Breast epithelium (tissue), 4 donors: Measurements from ENCODE around the gene FAM180A. TPM values are rescaled to one million over a fixed set of nuclear protein-coding genes. Genes with fewer than 3 reads are reported as not detected.

Experiments used
- DNase-seq, 2 donors: peaks; one replicate each; pipeline ENCODE4 v3.0.0-alpha.2; 2019; ENCODE audit warnings: low spot score in 2 of 2
- H3K27ac ChIP-seq, 2 donors: fragments of 200-600 bp; sonication (generic) in 1 of 2; one replicate each; pipeline ENCODE4 v1.5.1; 2016 to 2019; ENCODE audit warnings: mild to moderate bottlenecking in 1 of 2
- H3K27me3 ChIP-seq, 2 donors: fragments of 200-600 bp; sonication (generic) in 1 of 2; one replicate each; pipeline versions ENCODE4 v1.5.1 to v1.6.0; 2017 to 2019; ENCODE audit warnings: control low read depth in 1 of 2, mild to moderate bottlenecking in 1 of 2
- H3K36me3 ChIP-seq: fragments of 200-600 bp; one replicate; pipeline ENCODE4 v1.5.1; 2019
- H3K4me1 ChIP-seq, 2 donors: fragments of 200-600 bp; sonication (generic); one replicate each; pipeline ENCODE4 v1.5.1; 2016 to 2019; ENCODE audit warnings: control low read depth in 1 of 2
- H3K4me3 ChIP-seq, 3 donors: fragments of 200-600 bp; sonication (generic); 1 replicate in 2 of 3; 2 replicates in 1 of 3; pipeline ENCODE4 v1.5.1; 2016 to 2019; ENCODE audit warnings: mild to moderate bottlenecking in 3 of 3, moderate library complexity in 2 of 3
- H3K9me3 ChIP-seq, 2 donors: fragments of 200-600 bp; sonication (generic) in 1 of 2; one replicate each; pipeline ENCODE4 v1.5.1; 2016 to 2019; ENCODE audit warnings: control low read depth in 1 of 2
- POLR2A ChIP-seq: fragments of 450-650 bp; IDR thresholded peaks from one replicate; pipeline ENCODE4 v1.6.1; 2016; ENCODE audit warnings: antibody characterized with exemption, mild to moderate bottlenecking, moderate library complexity
- POLR2AphosphoS5 ChIP-seq, 3 donors: sonication (generic); formaldehyde crosslinking; IDR thresholded peaks; one replicate each; pipeline ENCODE4 v1.6.1; 2017; ENCODE audit warnings: antibody characterized with exemption in 3 of 3
- intact Hi-C: fragments of 100-400 bp; cut with DNase I; formaldehyde crosslinking; loops from one replicate; pipeline ENCODE4 v1.15.1; 2023; ENCODE audit warnings: low total_unique reads
- total RNA-seq, 3 donors: library from RNA; depleted of rRNA; stranded (reverse); fragments of >200 nt; gene quantifications; one replicate each; pipeline ENCODE4 v1.1.0, GENCODE V29; 2016
- TF ChIP-seq, protein P1 (sequence below), 3 donors: fragments of 450-650 bp; IDR thresholded peaks; one replicate each; pipeline ENCODE4 v1.5.1; 2016 to 2017; ENCODE audit warnings: antibody characterized with exemption in 3 of 3, mild to moderate bottlenecking in 3 of 3, moderate library complexity in 3 of 3

Gene FAM180A
- total RNA-seq, 3 donors from 2014 or later: 5.2 to 11.9 (median 9.1) TPM

DNA sequence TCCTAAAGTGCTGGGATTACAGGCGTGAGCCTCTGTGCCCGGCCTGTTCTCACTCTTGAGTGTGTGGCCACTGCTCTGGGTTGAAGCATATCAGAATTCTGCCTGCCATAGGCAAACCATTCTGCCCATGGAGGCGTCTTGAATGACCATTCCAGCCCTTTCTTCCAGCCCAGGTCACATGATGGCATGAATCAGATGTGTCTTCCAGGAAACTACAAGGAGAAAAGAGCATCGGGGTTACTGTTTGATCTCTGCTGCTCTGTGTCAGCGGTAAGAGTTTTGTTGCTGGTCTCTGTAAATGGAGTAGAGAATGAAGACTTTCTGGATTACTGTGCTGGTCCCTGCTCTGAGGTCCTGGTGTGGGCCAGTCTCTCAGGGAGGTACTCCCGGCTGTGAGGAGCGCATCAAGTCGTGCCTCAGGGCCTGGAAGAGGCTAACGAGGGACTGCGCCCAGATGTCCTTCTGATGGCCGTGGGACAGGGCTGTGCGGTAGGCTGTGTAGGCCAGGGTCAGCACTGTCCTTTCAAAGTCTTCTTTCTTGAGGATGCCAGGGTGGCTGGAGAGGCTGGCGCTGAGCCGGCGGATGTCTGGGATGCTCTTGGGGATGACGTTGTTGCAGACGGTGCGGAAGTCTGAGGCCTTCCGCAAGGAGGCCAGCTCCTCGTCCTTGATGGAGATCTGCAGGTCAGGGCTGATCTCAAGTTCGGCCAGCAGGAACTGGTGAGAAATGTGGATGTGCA is 14.8 kb downstream of the FAM180A start:
- TF ChIP-seq POLR2A: no peak
- TF ChIP-seq, protein P1, sequence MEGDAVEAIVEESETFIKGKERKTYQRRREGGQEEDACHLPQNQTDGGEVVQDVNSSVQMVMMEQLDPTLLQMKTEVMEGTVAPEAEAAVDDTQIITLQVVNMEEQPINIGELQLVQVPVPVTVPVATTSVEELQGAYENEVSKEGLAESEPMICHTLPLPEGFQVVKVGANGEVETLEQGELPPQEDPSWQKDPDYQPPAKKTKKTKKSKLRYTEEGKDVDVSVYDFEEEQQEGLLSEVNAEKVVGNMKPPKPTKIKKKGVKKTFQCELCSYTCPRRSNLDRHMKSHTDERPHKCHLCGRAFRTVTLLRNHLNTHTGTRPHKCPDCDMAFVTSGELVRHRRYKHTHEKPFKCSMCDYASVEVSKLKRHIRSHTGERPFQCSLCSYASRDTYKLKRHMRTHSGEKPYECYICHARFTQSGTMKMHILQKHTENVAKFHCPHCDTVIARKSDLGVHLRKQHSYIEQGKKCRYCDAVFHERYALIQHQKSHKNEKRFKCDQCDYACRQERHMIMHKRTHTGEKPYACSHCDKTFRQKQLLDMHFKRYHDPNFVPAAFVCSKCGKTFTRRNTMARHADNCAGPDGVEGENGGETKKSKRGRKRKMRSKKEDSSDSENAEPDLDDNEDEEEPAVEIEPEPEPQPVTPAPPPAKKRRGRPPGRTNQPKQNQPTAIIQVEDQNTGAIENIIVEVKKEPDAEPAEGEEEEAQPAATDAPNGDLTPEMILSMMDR (IDR thresholded peaks at IDR 0.05): no peak
- no peak for TF ChIP-seq POLR2AphosphoS5 (IDR thresholded peaks at IDR 0.05)
- no peaks in the 10 kb centered on the region for H3K9me3 ChIP-seq
- no peak for DNase-seq
- no peak overlapping the region for H3K4me3 ChIP-seq
- peaks cover 0 to 3% of the 10 kb centered on the region in 2 donors for H3K4me1 ChIP-seq
- H3K27ac ChIP-seq: no peak overlapping the region
- intact Hi-C loops: no loop called here
- H3K27me3 ChIP-seq: no peaks in the 10 kb centered on the region
- H3K36me3 ChIP-seq: no peaks in the 10 kb centered on the region

DNA sequence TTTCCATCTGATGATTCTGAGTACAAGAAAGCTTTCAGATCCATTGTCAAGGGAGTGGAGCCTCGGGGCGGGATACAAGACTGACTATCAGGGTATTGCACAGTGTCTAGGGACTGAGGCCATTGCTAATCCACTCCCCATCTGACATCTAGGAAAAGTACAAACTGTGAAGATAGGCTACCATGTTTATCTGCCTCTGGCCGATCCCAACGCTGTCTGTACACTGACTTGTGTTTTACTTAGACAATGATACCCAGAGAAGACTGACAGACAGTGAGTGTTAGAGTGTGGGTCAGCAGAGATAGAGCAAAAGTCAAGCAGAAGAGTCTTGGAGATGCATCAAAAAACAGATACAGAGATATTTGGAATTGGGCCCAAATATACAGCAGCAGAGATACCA is 17.5 kb downstream of the FAM180A start:
- Histone ChIP-seq H3K27me3 (no peaks in the 10 kb centered on the region), H3K27ac (no peak overlapping the region), H3K36me3 (no peaks in the 10 kb centered on the region), H3K4me3 (no peak overlapping the region), H3K4me1 (peaks cover 0 to 3% of the 10 kb centered on the region in 2 donors), H3K9me3 (no peaks in the 10 kb centered on the region)
- intact Hi-C loops: no loop called here
- TF ChIP-seq, protein P1 (IDR thresholded peaks at IDR 0.05): no peak
- TF ChIP-seq POLR2A: no peak
- no peak for TF ChIP-seq POLR2AphosphoS5 (IDR thresholded peaks at IDR 0.05)
- no peak for DNase-seq

DNA sequence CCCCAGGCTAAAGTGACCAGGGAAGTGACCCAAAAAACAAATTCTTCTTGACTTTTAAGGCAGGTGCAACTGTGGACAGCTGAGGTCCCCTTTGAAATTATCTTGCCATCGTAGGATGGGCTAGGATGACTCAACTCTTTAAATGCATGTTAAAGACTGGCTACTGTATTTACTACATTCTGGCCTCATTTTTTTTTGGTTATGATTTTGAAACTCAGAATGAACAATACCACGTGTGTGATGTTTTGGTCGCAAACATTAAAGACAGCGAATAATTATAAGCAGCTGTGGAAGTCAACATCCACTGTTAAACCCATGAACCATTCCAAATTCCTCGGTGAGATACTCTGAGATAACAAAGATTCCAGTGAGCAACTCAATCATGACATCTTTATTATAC is 19.4 kb downstream of the FAM180A start:
- Histone ChIP-seq H3K4me1 (peaks cover 0 to 3% of the 10 kb centered on the region in 2 donors), H3K4me3 (no peak overlapping the region), H3K27ac (peak overlapping the region in 1 of 2 donors; percentile 7), H3K9me3 (no peaks in the 10 kb centered on the region), H3K36me3 (no peaks in the 10 kb centered on the region), H3K27me3 (no peaks in the 10 kb centered on the region)
- no peak for TF ChIP-seq POLR2AphosphoS5 (IDR thresholded peaks at IDR 0.05)
- no peak for DNase-seq
- intact Hi-C loops: no loop called here

DNA sequence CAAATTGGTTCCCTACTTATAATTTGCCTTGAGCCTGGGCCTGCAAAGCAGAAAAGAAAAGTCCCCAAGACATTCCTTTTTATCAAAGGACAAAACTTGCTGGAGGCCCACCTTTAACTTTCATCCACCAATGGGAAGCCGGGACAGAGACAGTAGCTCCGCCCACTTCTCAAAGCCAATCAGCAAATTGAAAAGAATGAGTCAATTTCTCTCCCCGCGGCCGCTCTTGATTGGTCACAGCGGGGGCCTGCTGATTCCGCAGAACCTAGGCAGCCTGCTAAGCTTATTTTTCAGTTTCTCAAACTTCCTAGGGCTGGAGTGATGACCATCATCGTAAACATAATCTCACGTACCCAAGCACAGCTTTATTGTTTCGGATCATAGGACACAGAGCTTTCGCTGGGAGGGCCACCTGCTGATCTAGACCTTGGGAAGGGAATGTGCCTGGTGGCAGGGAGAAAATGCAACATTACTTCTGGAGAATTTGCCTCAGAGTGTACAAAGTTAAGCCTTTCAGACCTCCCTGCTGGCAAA is 20.4 kb downstream of the FAM180A start, which contains the start of gene SLC13A4:
SLC13A4 (minus strand) TSS at position 51 of the 534 bp plus-strand sequence. CDS start 690 bp downstream, outside the sequence.
- H3K9me3 ChIP-seq: no peaks in the 10 kb centered on the region
- H3K4me3 ChIP-seq: no peak within 1 kb of the TSS
- peak within 1 kb of the TSS in 1 of 2 donors; percentile 7 for H3K27ac ChIP-seq
- no peaks in the 10 kb centered on the region for H3K27me3 ChIP-seq
- TF ChIP-seq POLR2A (no peak), POLR2AphosphoS5 (IDR thresholded peaks at IDR 0.05) (no peak)
- TF ChIP-seq, protein P1 (IDR thresholded peaks at IDR 0.05): no peak
- H3K36me3 ChIP-seq: no peaks in the 10 kb centered on the region
- H3K4me1 ChIP-seq: peaks cover 0 to 3% of the 10 kb centered on the region in 2 donors
- intact Hi-C loops: no loop called here
- DNase-seq: no peak

DNA sequence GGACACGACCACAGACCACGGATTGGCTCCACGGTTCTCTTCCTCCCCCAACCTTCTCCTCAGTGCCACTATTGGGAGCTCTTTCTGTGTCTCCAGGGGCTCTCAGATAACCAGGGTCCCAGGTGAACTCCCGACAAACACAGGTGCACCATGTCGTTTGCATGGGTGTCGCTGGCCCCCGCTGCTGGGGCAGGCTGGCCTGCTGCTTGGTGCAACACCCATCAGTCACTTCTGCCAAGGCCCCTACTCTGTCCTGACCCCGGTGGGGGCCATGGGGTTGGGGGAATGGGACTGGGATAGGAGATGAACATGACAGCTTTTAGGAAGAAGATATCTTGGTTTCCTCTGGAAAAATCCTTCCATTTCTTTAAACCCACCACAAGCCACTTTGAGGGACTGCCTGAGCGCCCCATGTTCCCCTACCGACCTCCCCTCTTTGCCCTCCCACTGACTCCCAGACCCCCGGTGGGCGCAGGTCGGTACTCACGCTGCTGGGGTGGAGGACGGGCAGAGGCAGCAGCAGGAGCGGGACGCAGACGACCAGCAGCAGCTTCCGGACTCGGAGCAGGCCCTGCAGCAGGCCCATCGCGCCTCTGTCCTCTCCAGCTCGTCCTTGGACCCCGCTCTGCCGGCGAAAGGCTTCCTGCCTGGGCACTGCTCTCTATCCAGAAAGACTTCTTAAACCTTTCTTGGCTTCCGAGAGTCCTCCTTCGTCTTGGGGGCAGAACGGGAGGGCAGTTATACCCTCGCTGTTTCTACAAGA is 21.5 kb downstream of the FAM180A start:
- intact Hi-C loops: no loop called here
- Histone ChIP-seq H3K27ac (no peak overlapping the region), H3K4me1 (peaks cover 0 to 3% of the 10 kb centered on the region in 2 donors), H3K4me3 (no peak overlapping the region), H3K36me3 (no peaks in the 10 kb centered on the region), H3K9me3 (no peaks in the 10 kb centered on the region), H3K27me3 (no peaks in the 10 kb centered on the region)
- TF ChIP-seq POLR2A (no peak), POLR2AphosphoS5 (IDR thresholded peaks at IDR 0.05) (no peak)
- TF ChIP-seq, protein P1 (IDR thresholded peaks at IDR 0.05): no peak
- no peak for DNase-seq
